Activated CD8-positive, alpha-beta memory T cell treated with anti-CD3 and anti-CD28 coated beads, Interleukin-2, amount 50 U/mL, for 1 hour (primary cell): Measurements from ENCODE around the gene ZC3H12A.
A peak's percentile ranks its signal among the peaks of the same experiment; 100 is the strongest.

Experiments
- DNase-seq: peaks from one replicate; pipeline ENCODE4 v3.0.0-alpha.2; 2020; ENCODE audit errors: extremely low read depth

The ZC3H12A gene

GRCh38 chr1:37478890-37479254, 4.5 kb downstream of the ZC3H12A start:
- no peak for DNase-seq

GRCh38 chr1:37479255-37480124, 5.1 kb downstream of the ZC3H12A start:
- peak; percentile 73 for DNase-seq

- DNase-seq = no peak
Observed at GRCh38 chr1:37480125-37480466, 5.7 kb downstream of the ZC3H12A start.

GRCh38 chr1:37480581-37481288, 6.4 kb downstream of the ZC3H12A start:
- no peak for DNase-seq

GRCh38 chr1:37481289-37482003, 7.1 kb downstream of the ZC3H12A start:
- DNase-seq = no peak

GRCh38 chr1:37482004-37482785, 7.8 kb downstream of the ZC3H12A start:
- no peak for DNase-seq

- DNase-seq = no peak
Observed at GRCh38 chr1:37482796-37483744, 8.7 kb downstream of the ZC3H12A start.

GRCh38 chr1:37483785-37484184, 9.4 kb downstream of the ZC3H12A start:
- DNase-seq = no peak

GRCh38 chr1:37484325-37485051, 10.1 kb downstream of the ZC3H12A start:
- DNase-seq = no peak

GRCh38 chr1:37485902-37486679, 11.7 kb downstream of the ZC3H12A start:
- DNase-seq = no peak

GRCh38 chr1:37486680-37487618, 12.6 kb downstream of the ZC3H12A start:
- no peak for DNase-seq

GRCh38 chr1:37487619-37487984, 13.2 kb downstream of the ZC3H12A start:
- no peak for DNase-seq

- no peak for DNase-seq
Observed at GRCh38 chr1:37493336-37494098, 19.1 kb downstream of the ZC3H12A start.

GRCh38 chr1:37495875-37496274, 21.5 kb downstream of the ZC3H12A start:
- no peak for DNase-seq

- no peak for DNase-seq
Observed at GRCh38 chr1:37497832-37498231, 23.5 kb downstream of the ZC3H12A start.

- DNase-seq = no peak
Observed at GRCh38 chr1:37498872-37499617, 24.7 kb downstream of the ZC3H12A start.

- DNase-seq = no peak
Observed at GRCh38 chr1:37501661-37502060, 27.3 kb downstream of the ZC3H12A start.
